Osteocyte (in vitro differentiated cells): ENCODE data around the gene KRTAP19-8. TPM values are rescaled to one million over a fixed set of nuclear protein-coding genes. Genes with fewer than 3 reads are reported as not detected.

Experiments used
- DNase-seq: peaks from one replicate; pipeline ENCODE4 v3.0.0; 2021; ENCODE audit warnings: mixed read lengths; ENCODE audit not compliant: unreplicated experiment; ENCODE audit errors: extremely low spot score
- H3K27ac Mint-ChIP-seq: one replicate; pipeline ENCODE4 v1.8.0; 2021; ENCODE audit warnings: mild to moderate bottlenecking, mixed read lengths; ENCODE audit not compliant: unreplicated experiment
- H3K27me3 Mint-ChIP-seq: one replicate; pipeline ENCODE4 v1.8.0; 2021; ENCODE audit warnings: mixed read lengths; ENCODE audit not compliant: unreplicated experiment
- H3K36me3 Mint-ChIP-seq: one replicate; pipeline ENCODE4 v1.8.0; 2021; ENCODE audit warnings: mixed read lengths; ENCODE audit not compliant: unreplicated experiment
- H3K4me1 Mint-ChIP-seq: one replicate; pipeline ENCODE4 v1.8.0; 2021; ENCODE audit warnings: mixed read lengths; ENCODE audit not compliant: unreplicated experiment
- H3K4me3 Mint-ChIP-seq: one replicate; pipeline ENCODE4 v1.8.0; 2021; ENCODE audit warnings: mild to moderate bottlenecking, moderate library complexity, mixed read lengths; ENCODE audit not compliant: unreplicated experiment
- H3K9me3 Mint-ChIP-seq: one replicate; pipeline ENCODE4 v1.8.0; 2021; ENCODE audit warnings: mixed read lengths; ENCODE audit not compliant: unreplicated experiment
- CTCF ChIP-seq: fragments of 200-600 bp; sonication (generic); IDR thresholded peaks from 2 replicates; pipeline ENCODE4 v1.5.0; 2021; ENCODE audit warnings: antibody characterized with exemption, mild to moderate bottlenecking, moderate library complexity
- total RNA-seq: library from RNA; stranded (reverse); gene quantifications from 2 replicates; pipeline ENCODE4 v1.2.1, GENCODE V29; 2021

KRTAP19-8 gene
- total RNA-seq, 1 donor from 2014 or later = not detected

- H3K4me1 Mint-ChIP-seq = no peaks in the 10 kb centered on the region
- H3K27me3 Mint-ChIP-seq = peaks cover 5% of the 10 kb centered on the region
- TF ChIP-seq CTCF = no peak
- no peaks in the 10 kb centered on the region for H3K36me3 Mint-ChIP-seq
- H3K27ac Mint-ChIP-seq = no peak overlapping the region
- H3K9me3 Mint-ChIP-seq = peaks cover 10% of the 10 kb centered on the region
- DNase-seq = no peak
- H3K4me3 Mint-ChIP-seq = no peak overlapping the region
Observed at GRCh38 chr21:31030367-31031106, 7.7 kb downstream of the KRTAP19-8 start.

- no peaks in the 10 kb centered on the region for H3K36me3 Mint-ChIP-seq
- no peaks in the 10 kb centered on the region for H3K4me1 Mint-ChIP-seq
- no peak overlapping the region for H3K4me3 Mint-ChIP-seq
- no peak for DNase-seq
- H3K9me3 Mint-ChIP-seq = peaks cover 5% of the 10 kb centered on the region
- H3K27me3 Mint-ChIP-seq = peaks cover 7% of the 10 kb centered on the region
- H3K27ac Mint-ChIP-seq = no peak overlapping the region
- no peak for TF ChIP-seq CTCF
Observed at GRCh38 chr21:31023680-31024079, 14.6 kb downstream of the KRTAP19-8 start.

- Mint-ChIP-seq H3K36me3 (no peaks in the 10 kb centered on the region), H3K27me3 (peaks cover 2% of the 10 kb centered on the region), H3K27ac (no peak overlapping the region), H3K4me3 (no peak overlapping the region), H3K4me1 (no peaks in the 10 kb centered on the region), H3K9me3 (peaks cover 6% of the 10 kb centered on the region)
- DNase-seq = no peak
- TF ChIP-seq CTCF = no peak
Observed at GRCh38 chr21:31022306-31022705, 16.0 kb downstream of the KRTAP19-8 start.

- Mint-ChIP-seq H3K4me1 (no peaks in the 10 kb centered on the region), H3K9me3 (peaks cover 10% of the 10 kb centered on the region), H3K36me3 (no peaks in the 10 kb centered on the region), H3K27ac (no peak overlapping the region), H3K27me3 (peaks cover 2% of the 10 kb centered on the region), H3K4me3 (no peak overlapping the region)
- DNase-seq = no peak
- no peak for TF ChIP-seq CTCF
Observed at GRCh38 chr21:31018232-31018631, 20.0 kb downstream of the KRTAP19-8 start.

- H3K9me3 Mint-ChIP-seq = peaks cover 10% of the 10 kb centered on the region
- TF ChIP-seq CTCF = no peak
- H3K4me1 Mint-ChIP-seq = no peaks in the 10 kb centered on the region
- H3K27ac Mint-ChIP-seq = no peak overlapping the region
- no peaks in the 10 kb centered on the region for H3K36me3 Mint-ChIP-seq
- H3K4me3 Mint-ChIP-seq = no peak overlapping the region
- no peaks in the 10 kb centered on the region for H3K27me3 Mint-ChIP-seq
- DNase-seq = no peak
Observed at GRCh38 chr21:31014891-31015290, 23.4 kb downstream of the KRTAP19-8 start.
